ENCODE results near the gene GHITM. TPM values are rescaled to one million over a fixed set of nuclear protein-coding genes. Genes with fewer than 3 reads are reported as not detected.
A peak's percentile ranks its signal among the peaks of the same experiment; 100 is the strongest.
"Not testable (repeated sequence)": the region's sequence is repeated elsewhere in the genome, so short reads cannot be mapped to it uniquely, and the experiment has no call there.

The GHITM gene
- total RNA-seq, 2 experiments from 2014 or later, result 198 TPM

DNA sequence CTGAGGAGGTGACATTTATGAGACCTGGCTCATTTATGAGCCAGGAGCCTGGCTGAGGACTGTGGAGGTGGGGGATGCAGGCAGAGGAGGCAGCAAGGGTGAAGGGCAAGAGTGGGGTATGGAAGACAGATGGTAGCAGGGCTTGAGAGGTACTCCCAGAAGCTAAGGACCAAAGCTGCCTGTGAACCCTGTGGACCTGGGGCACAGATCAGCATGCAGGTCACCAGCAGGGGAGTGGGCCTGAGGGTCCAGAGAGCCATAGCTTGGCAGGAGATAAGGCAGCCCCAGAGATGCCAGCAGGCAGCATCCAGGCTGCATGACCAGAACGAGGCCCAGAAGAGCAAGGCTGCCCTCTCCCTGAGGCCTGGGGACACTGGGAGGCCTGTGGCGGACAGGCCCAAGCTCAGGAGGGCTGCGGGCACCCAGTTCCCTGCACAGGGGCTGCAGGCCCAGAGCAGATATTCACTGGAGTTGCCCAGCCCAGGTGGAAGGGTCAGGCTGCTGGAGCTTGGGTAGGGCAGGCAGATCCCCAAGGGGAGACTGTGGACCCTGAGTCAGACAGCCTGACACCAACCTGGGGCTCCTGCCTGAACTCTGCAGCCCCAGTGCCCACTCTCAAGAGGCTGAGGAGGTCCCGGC, 37.6 kb downstream of the GHITM start:
- peaks cover 5% of the 10 kb centered on the region for H3K4me1 Mint-ChIP-seq (ENCODE audit: low read depth)
- H3K36me3 Mint-ChIP-seq (ENCODE audit: low read depth), result no peaks in the 10 kb centered on the region
- H3K27me3 Mint-ChIP-seq, result no peaks in the 10 kb centered on the region
- H3K4me3 Mint-ChIP-seq, result no peak overlapping the region
- intact Hi-C loops (cut with micrococcal nuclease), result no loop called here
- DNase-seq (no peak), ATAC-seq (peak; percentile 27)
- ChIA-PET POLR2A (interaction anchor here (1.0 to 2.0 kb wide), 2 partner anchors 34 to 37 kb away, joined by 3 to 8 read pairs; partner anchors contain the start of gene GHITM), CTCF (interaction anchor here (1.1 to 1.7 kb wide), 7 partner anchors 12 to 80 kb away, joined by 3 to 7 read pairs (median 4); partner anchors contain the start of gene CDHR1)
- TF ChIP-seq, protein P1, sequence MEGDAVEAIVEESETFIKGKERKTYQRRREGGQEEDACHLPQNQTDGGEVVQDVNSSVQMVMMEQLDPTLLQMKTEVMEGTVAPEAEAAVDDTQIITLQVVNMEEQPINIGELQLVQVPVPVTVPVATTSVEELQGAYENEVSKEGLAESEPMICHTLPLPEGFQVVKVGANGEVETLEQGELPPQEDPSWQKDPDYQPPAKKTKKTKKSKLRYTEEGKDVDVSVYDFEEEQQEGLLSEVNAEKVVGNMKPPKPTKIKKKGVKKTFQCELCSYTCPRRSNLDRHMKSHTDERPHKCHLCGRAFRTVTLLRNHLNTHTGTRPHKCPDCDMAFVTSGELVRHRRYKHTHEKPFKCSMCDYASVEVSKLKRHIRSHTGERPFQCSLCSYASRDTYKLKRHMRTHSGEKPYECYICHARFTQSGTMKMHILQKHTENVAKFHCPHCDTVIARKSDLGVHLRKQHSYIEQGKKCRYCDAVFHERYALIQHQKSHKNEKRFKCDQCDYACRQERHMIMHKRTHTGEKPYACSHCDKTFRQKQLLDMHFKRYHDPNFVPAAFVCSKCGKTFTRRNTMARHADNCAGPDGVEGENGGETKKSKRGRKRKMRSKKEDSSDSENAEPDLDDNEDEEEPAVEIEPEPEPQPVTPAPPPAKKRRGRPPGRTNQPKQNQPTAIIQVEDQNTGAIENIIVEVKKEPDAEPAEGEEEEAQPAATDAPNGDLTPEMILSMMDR (IDR thresholded peaks at IDR 0.05), result no peak
- H3K9me3 Mint-ChIP-seq, result no peaks in the 10 kb centered on the region
- peak overlapping the region; percentile 80 for H3K27ac Mint-ChIP-seq

- TF ChIP-seq, protein P1 (IDR thresholded peaks at IDR 0.05), result no peak
- H3K36me3 Mint-ChIP-seq (ENCODE audit: low read depth), result no peaks in the 10 kb centered on the region
- DNase-seq, result peak; percentile 74
- ChIA-PET CTCF (interaction anchor here (1.1 to 1.7 kb wide), 5 partner anchors 16 to 79 kb away, joined by 4 to 7 read pairs (median 4); partner anchors contain the start of gene CDHR1), POLR2A (interaction anchor here (1.0 to 2.0 kb wide), 2 partner anchors 35 to 38 kb away, joined by 3 to 8 read pairs; partner anchors contain the start of gene GHITM)
- peak; percentile 93 for ATAC-seq
- H3K4me1 Mint-ChIP-seq (ENCODE audit: low read depth), result peaks cover 5% of the 10 kb centered on the region
- no peak overlapping the region for H3K4me3 Mint-ChIP-seq
- no peak overlapping the region for H3K27ac Mint-ChIP-seq
- H3K27me3 Mint-ChIP-seq, result no peaks in the 10 kb centered on the region
- intact Hi-C loops (cut with micrococcal nuclease), result no loop called here
- no peaks in the 10 kb centered on the region for H3K9me3 Mint-ChIP-seq
Measured at GRCh38 chr10:84177541-84178141, 38.3 kb downstream of the GHITM start.

GRCh38 chr10:84178160-84178609, 38.9 kb downstream of the GHITM start:
- no peak for DNase-seq
- TF ChIP-seq, protein P1 (IDR thresholded peaks at IDR 0.05), result no peak
- H3K4me1 Mint-ChIP-seq (ENCODE audit: low read depth), result peaks cover 5% of the 10 kb centered on the region
- H3K9me3 Mint-ChIP-seq, result no peaks in the 10 kb centered on the region
- H3K36me3 Mint-ChIP-seq (ENCODE audit: low read depth), result no peaks in the 10 kb centered on the region
- POLR2A ChIA-PET, result no interaction called here
- ATAC-seq, result no peak
- H3K4me3 Mint-ChIP-seq, result no peak overlapping the region
- CTCF ChIA-PET, result interaction anchor here (1.3 to 1.7 kb wide), 3 partner anchors 18 to 79 kb away, joined by 4 to 7 read pairs (median 6); no protein-coding TSS in a partner anchor
- intact Hi-C loops (cut with micrococcal nuclease), result no loop called here
- H3K27me3 Mint-ChIP-seq, result no peaks in the 10 kb centered on the region
- no peak overlapping the region for H3K27ac Mint-ChIP-seq

GRCh38 chr10:84179059-84179710, 39.9 kb downstream of the GHITM start:
- intact Hi-C loops (cut with micrococcal nuclease), result no loop called here
- POLR2A ChIA-PET, result no interaction called here
- Mint-ChIP-seq H3K36me3 (ENCODE audit: low read depth) (no peaks in the 10 kb centered on the region), H3K4me1 (ENCODE audit: low read depth) (peaks cover 5% of the 10 kb centered on the region), H3K27me3 (no peaks in the 10 kb centered on the region), H3K9me3 (no peaks in the 10 kb centered on the region), H3K27ac (no peak overlapping the region), H3K4me3 (no peak overlapping the region)
- TF ChIP-seq, protein P1 (IDR thresholded peaks at IDR 0.05), result no peak
- ATAC-seq, result peak; percentile 43
- peak; percentile 54 for DNase-seq
- CTCF ChIA-PET, result interaction anchor here (1.0 kb wide), 1 partner anchor 26 kb away, joined by 4 read pairs; no protein-coding TSS in a partner anchor

DNA sequence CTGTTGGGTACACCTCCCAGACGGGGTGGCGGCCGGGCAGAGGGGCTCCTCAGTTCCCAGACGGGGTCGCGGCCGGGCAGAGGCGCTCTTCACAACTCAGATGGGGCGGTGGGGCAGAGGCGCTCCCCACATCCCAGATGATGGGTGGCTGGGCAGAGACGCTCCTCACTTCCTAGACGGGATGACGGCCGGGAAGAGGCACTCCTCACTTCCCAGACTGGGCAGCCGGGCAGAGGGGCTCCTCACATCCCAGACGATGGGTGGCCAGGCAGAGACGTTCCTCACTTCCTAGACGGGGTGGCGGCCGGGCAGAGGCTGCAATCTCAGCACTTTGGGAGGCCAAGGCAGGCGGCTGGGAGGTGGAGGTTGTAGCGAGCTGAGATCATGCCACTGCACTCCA, 41.1 kb downstream of the GHITM start:
- H3K27me3 Mint-ChIP-seq; H3K27ac Mint-ChIP-seq; POLR2A ChIA-PET; H3K4me1 Mint-ChIP-seq (ENCODE audit: low read depth); H3K4me3 Mint-ChIP-seq; intact Hi-C loops (cut with micrococcal nuclease); CTCF ChIA-PET; H3K36me3 Mint-ChIP-seq (ENCODE audit: low read depth); H3K9me3 Mint-ChIP-seq; ATAC-seq; DNase-seq: not testable (repeated sequence)

Data from activated CD8-positive, alpha-beta T cell treated with anti-CD3 and anti-CD28 coated beads for 36 hours (primary cell).